Measurements from ENCODE around the gene AUTS2.

AUTS2 gene

GRCh38 chr7:70131817-70132216 lies 533.5 kb downstream of the AUTS2 start:
- Histone ChIP-seq H3K4me3 (replicated peaks; ENCODE audit: insufficient read depth, low read length) (no peak overlapping the region), H3K27me3 (ENCODE audit: insufficient read depth, poor library complexity, severe bottlenecking) (no peaks in the 10 kb centered on the region), H3K27ac (replicated peaks) (no peak overlapping the region)
- TF ChIP-seq GABPA (IDR thresholded peaks at IDR 0.05; ENCODE audit: low read depth): no peak
- TF ChIP-seq REST (IDR thresholded peaks at IDR 0.05; ENCODE audit: insufficient replicate concordance, low read depth): no peak
- TF ChIP-seq CTCF (IDR thresholded peaks at IDR 0.05; ENCODE audit: insufficient read depth, low read length): no peak
- no peak for TF ChIP-seq POLR2AphosphoS5 (IDR thresholded peaks at IDR 0.05; ENCODE audit: low read depth)
- no peak for TF ChIP-seq SPI1 (IDR thresholded peaks at IDR 0.05; ENCODE audit: borderline replicate concordance, low read depth)
- DNase-seq (ENCODE audit: low read depth in 1 of 2, low spot score in 1 of 2): no peak

GRCh38 chr7:70132226-70132851 lies 534.1 kb downstream of the AUTS2 start:
- H3K4me3 ChIP-seq (replicated peaks; ENCODE audit: insufficient read depth, low read length): no peak overlapping the region
- no peak for DNase-seq (ENCODE audit: low read depth in 1 of 2, low spot score in 1 of 2)
- no peaks in the 10 kb centered on the region for H3K27me3 ChIP-seq (ENCODE audit: insufficient read depth, poor library complexity, severe bottlenecking)
- TF ChIP-seq POLR2AphosphoS5 (IDR thresholded peaks at IDR 0.05; ENCODE audit: low read depth) (no peak), CTCF (IDR thresholded peaks at IDR 0.05; ENCODE audit: insufficient read depth, low read length) (no peak), REST (IDR thresholded peaks at IDR 0.05; ENCODE audit: insufficient replicate concordance, low read depth) (no peak), GABPA (IDR thresholded peaks at IDR 0.05; ENCODE audit: low read depth) (no peak), SPI1 (IDR thresholded peaks at IDR 0.05; ENCODE audit: borderline replicate concordance, low read depth) (no peak)
- no peak overlapping the region for H3K27ac ChIP-seq (replicated peaks)

GRCh38 chr7:70132852-70133690 lies 534.8 kb downstream of the AUTS2 start:
- TF ChIP-seq GABPA (IDR thresholded peaks at IDR 0.05; ENCODE audit: low read depth): no peak
- TF ChIP-seq REST (IDR thresholded peaks at IDR 0.05; ENCODE audit: insufficient replicate concordance, low read depth): no peak
- TF ChIP-seq POLR2AphosphoS5 (IDR thresholded peaks at IDR 0.05; ENCODE audit: low read depth): no peak
- no peak for TF ChIP-seq SPI1 (IDR thresholded peaks at IDR 0.05; ENCODE audit: borderline replicate concordance, low read depth)
- no peak for TF ChIP-seq CTCF (IDR thresholded peaks at IDR 0.05; ENCODE audit: insufficient read depth, low read length)
- no peak overlapping the region for H3K27ac ChIP-seq (replicated peaks)
- no peaks in the 10 kb centered on the region for H3K27me3 ChIP-seq (ENCODE audit: insufficient read depth, poor library complexity, severe bottlenecking)
- no peak for DNase-seq (ENCODE audit: low read depth in 1 of 2, low spot score in 1 of 2)
- H3K4me3 ChIP-seq (replicated peaks; ENCODE audit: insufficient read depth, low read length): no peak overlapping the region

Measured in HL-60 (cell line).